Smooth muscle cell (in vitro differentiated cells): Measurements from ENCODE around the gene CTBP2. TPM values are rescaled to one million over a fixed set of nuclear protein-coding genes. Genes with fewer than 3 reads are reported as not detected.

Source experiments
- DNase-seq: peaks from one replicate; lab custom pipeline; 2025; ENCODE audit not compliant: unreplicated experiment; lab: John Stamatoyannopoulos, UW
- H2AFZ ChIP-seq: fragments of 200-600 bp; sonication (generic); 2 replicates; pipeline ENCODE4 v1.6.0; 2016; ENCODE audit warnings: antibody characterized with exemption, low read depth, mild to moderate bottlenecking
- H3F3A ChIP-seq: fragments of 200-600 bp; sonication (generic); 2 replicates; pipeline ENCODE4 v1.6.0; 2017; ENCODE audit warnings: antibody characterized with exemption, low read depth
- H3K27ac ChIP-seq: fragments of 200-600 bp; sonication (generic); 2 replicates; pipeline ENCODE4 v1.5.1; 2016; ENCODE audit warnings: low read depth, mild to moderate bottlenecking
- H3K27me3 ChIP-seq: fragments of 200-600 bp; sonication (generic); 2 replicates; pipeline ENCODE4 v1.6.1; 2016; ENCODE audit warnings: low read depth, mild to moderate bottlenecking
- H3K36me3 ChIP-seq: fragments of 200-600 bp; sonication (generic); 2 replicates; pipeline ENCODE4 v1.5.1; 2016; ENCODE audit warnings: low read depth
- H3K4me1 ChIP-seq: fragments of 200-600 bp; sonication (generic); 2 replicates; pipeline ENCODE4 v1.5.1; 2016; ENCODE audit warnings: low read depth
- H3K4me2 ChIP-seq: fragments of 200-600 bp; sonication (generic); 2 replicates; pipeline ENCODE4 v1.6.0; 2016; ENCODE audit warnings: mild to moderate bottlenecking
- H3K4me3 ChIP-seq: fragments of 200-600 bp; sonication (generic); 2 replicates; pipeline ENCODE4 v1.5.1; 2016; ENCODE audit warnings: mild to moderate bottlenecking
- H3K79me2 ChIP-seq: fragments of 200-600 bp; sonication (generic); 2 replicates; pipeline ENCODE4 v1.6.0; 2016; ENCODE audit warnings: low read depth, mild to moderate bottlenecking
- H3K9ac ChIP-seq: fragments of 200-600 bp; sonication (generic); 2 replicates; pipeline ENCODE4 v1.6.0; 2016; ENCODE audit warnings: low read depth
- H3K9me3 ChIP-seq: fragments of 200-600 bp; sonication (generic); replicated peaks from 2 replicates; pipeline ENCODE4 v1.5.1; 2016; ENCODE audit warnings: low read depth
- H4K20me1 ChIP-seq: fragments of 200-600 bp; sonication (generic); 2 replicates; pipeline ENCODE4 v1.6.0; 2016; ENCODE audit warnings: low read depth
- CTCF ChIP-seq: fragments of 200-600 bp; sonication (generic); IDR thresholded peaks from 2 replicates; pipeline ENCODE4 v1.5.1; 2017; ENCODE audit warnings: borderline replicate concordance, mild to moderate bottlenecking, antibody characterized with exemption; ENCODE audit not compliant: insufficient read depth, poor library complexity, severe bottlenecking
- WGBS: methylation state at CpG from one replicate; pipeline ENCODE4 v1.1.7; 2016; ENCODE audit warnings: low lambda C conversion rate; 5-methylcytosine and 5-hydroxymethylcytosine counted together
- polyA plus RNA-seq: library from polyadenylated mRNA; unstranded; fragments of >200 nt; fragmentation: Nextera tagmentation; extraction: Ambion mirVana; gene quantifications from 2 replicates; pipeline ENCODE4 v1.2.1, GENCODE V29; 2016
- total RNA-seq: library from RNA; depleted of rRNA; stranded (reverse); fragments of >200 nt; gene quantifications from 2 replicates; pipeline ENCODE4 v1.2.3, GENCODE V29; 2014

Gene CTBP2
- total and polyA plus RNA-seq, 2 experiments from 2014 or later: 49.9 to 69.5 TPM

GRCh38 chr10:124997306-124997705 is 163.1 kb downstream of the CTBP2 start:
- Histone ChIP-seq H3K4me1 (no peaks in the 10 kb centered on the region), H3K4me2 (no peak overlapping the region), H4K20me1 (peaks cover 54% of the 10 kb centered on the region), H3K36me3 (no peaks in the 10 kb centered on the region), H3K79me2 (peaks cover 3% of the 10 kb centered on the region), H3K27ac (no peak overlapping the region), H3F3A (peaks cover 4% of the 10 kb centered on the region), H3K9ac (no peak overlapping the region), H3K4me3 (no peak overlapping the region), H2AFZ (no peak overlapping the region), H3K9me3 (no peaks in the 10 kb centered on the region), H3K27me3 (no peaks in the 10 kb centered on the region)
- no peak for DNase-seq
- WGBS: 97% methylated on average over 11 of the region's 11 CpGs
- TF ChIP-seq CTCF: no peak

- no peaks in the 10 kb centered on the region for H3K36me3 ChIP-seq
- no peak overlapping the region for H3K4me2 ChIP-seq
- H3K9ac ChIP-seq: no peak overlapping the region
- H3K27me3 ChIP-seq: no peaks in the 10 kb centered on the region
- H3F3A ChIP-seq: peaks cover 4% of the 10 kb centered on the region
- no peaks in the 10 kb centered on the region for H3K9me3 ChIP-seq
- no peak overlapping the region for H2AFZ ChIP-seq
- H3K4me3 ChIP-seq: no peak overlapping the region
- H3K79me2 ChIP-seq: peaks cover 3% of the 10 kb centered on the region
- 98% methylated on average over 17 of the region's 17 CpGs for WGBS
- H3K4me1 ChIP-seq: no peaks in the 10 kb centered on the region
- peaks cover 53% of the 10 kb centered on the region for H4K20me1 ChIP-seq
- DNase-seq: no peak
- TF ChIP-seq CTCF: no peak
- no peak overlapping the region for H3K27ac ChIP-seq
These were observed 163.5 kb downstream of the CTBP2 start for GRCh38 chr10:124996854-124997215.

- no peak overlapping the region for H3K4me3 ChIP-seq
- TF ChIP-seq CTCF: no peak
- H3K36me3 ChIP-seq: no peaks in the 10 kb centered on the region
- no peak overlapping the region for H3K27ac ChIP-seq
- no peak overlapping the region for H3K4me2 ChIP-seq
- peaks cover 47% of the 10 kb centered on the region for H4K20me1 ChIP-seq
- no peaks in the 10 kb centered on the region for H3K4me1 ChIP-seq
- 98% methylated on average over 24 of the region's 24 CpGs for WGBS
- DNase-seq: no peak
- peaks cover 4% of the 10 kb centered on the region for H3F3A ChIP-seq
- H3K9ac ChIP-seq: no peak overlapping the region
- H3K9me3 ChIP-seq: no peaks in the 10 kb centered on the region
- H2AFZ ChIP-seq: no peak overlapping the region
- peaks cover 3% of the 10 kb centered on the region for H3K79me2 ChIP-seq
- no peaks in the 10 kb centered on the region for H3K27me3 ChIP-seq
These were observed 164.1 kb downstream of the CTBP2 start for GRCh38 chr10:124996127-124996853.

GRCh38 chr10:124995605-124996004 is 164.8 kb downstream of the CTBP2 start:
- no peaks in the 10 kb centered on the region for H3K4me1 ChIP-seq
- WGBS: 94% methylated on average over 11 of the region's 11 CpGs
- TF ChIP-seq CTCF: no peak
- peaks cover 40% of the 10 kb centered on the region for H4K20me1 ChIP-seq
- H3K9me3 ChIP-seq: no peaks in the 10 kb centered on the region
- H3F3A ChIP-seq: peaks cover 4% of the 10 kb centered on the region
- H2AFZ ChIP-seq: no peak overlapping the region
- H3K27me3 ChIP-seq: no peaks in the 10 kb centered on the region
- H3K4me3 ChIP-seq: no peak overlapping the region
- H3K4me2 ChIP-seq: no peak overlapping the region
- peaks cover 3% of the 10 kb centered on the region for H3K79me2 ChIP-seq
- no peak overlapping the region for H3K27ac ChIP-seq
- no peaks in the 10 kb centered on the region for H3K36me3 ChIP-seq
- no peak overlapping the region for H3K9ac ChIP-seq
- DNase-seq: no peak
